Stimulated activated CD4-positive, alpha-beta T cell treated with anti-CD3 and anti-CD28 coated beads, Interleukin-1b, Interleukin-23, amount 100 ng/mL, for 24 hours (primary cell): ENCODE data around the gene ZNG1A.
"Not testable (repeated sequence)": the region's sequence is repeated elsewhere in the genome, so short reads cannot be mapped to it uniquely, and the experiment has no call there.

Source experiments
- DNase-seq, 4 experiments: peaks; one replicate each; pipeline ENCODE4 v3.0.0-alpha.2; 2020; ENCODE audit warnings: low read depth in 4 of 4, low spot score in 1 of 4

The ZNG1A gene

GRCh38 chr9:178140-178825, 573 bp downstream of the ZNG1A start:
- DNase-seq: not testable (repeated sequence)

- not testable (repeated sequence) for DNase-seq
Measured at GRCh38 chr9:169757-170156, 9.1 kb downstream of the ZNG1A start.

GRCh38 chr9:159871-160270, 19.0 kb downstream of the ZNG1A start:
- DNase-seq: not testable (repeated sequence)

GRCh38 chr9:151173-151572, 27.7 kb downstream of the ZNG1A start:
- not testable (repeated sequence) for DNase-seq

GRCh38 chr9:139880-140279, 39.0 kb downstream of the ZNG1A start:
- DNase-seq: not testable (repeated sequence)

GRCh38 chr9:117995-118467, 60.8 kb downstream of the ZNG1A start, which contains the start of gene FOXD4:
TSS of gene FOXD4 (minus strand) at chr9:118417. CDS start at chr9:118119, 298 bp downstream.
- not testable (repeated sequence) for DNase-seq

- DNase-seq: not testable (repeated sequence)
Measured at GRCh38 chr9:117144-117994, 61.5 kb downstream of the ZNG1A start.

- DNase-seq: not testable (repeated sequence)
Measured at GRCh38 chr9:116239-117077, 62.4 kb downstream of the ZNG1A start.

- not testable (repeated sequence) for DNase-seq
Measured at GRCh38 chr9:115118-115451, 63.8 kb downstream of the ZNG1A start.

GRCh38 chr9:114267-115117, 64.4 kb downstream of the ZNG1A start:
- DNase-seq: not testable (repeated sequence)

GRCh38 chr9:113468-114266, 65.2 kb downstream of the ZNG1A start:
- DNase-seq: not testable (repeated sequence)

- not testable (repeated sequence) for DNase-seq
Measured at GRCh38 chr9:112589-113467, 66.0 kb downstream of the ZNG1A start.

GRCh38 chr9:110672-111071, 68.2 kb downstream of the ZNG1A start:
- DNase-seq: not testable (repeated sequence)

GRCh38 chr9:109540-109939, 69.3 kb downstream of the ZNG1A start:
- DNase-seq: not testable (repeated sequence)

GRCh38 chr9:108742-109495, 69.9 kb downstream of the ZNG1A start:
- not testable (repeated sequence) for DNase-seq

- DNase-seq: not testable (repeated sequence)
Measured at GRCh38 chr9:105991-106390, 72.9 kb downstream of the ZNG1A start.

GRCh38 chr9:100430-100829, 78.4 kb downstream of the ZNG1A start:
- DNase-seq: not testable (repeated sequence)

- not testable (repeated sequence) for DNase-seq
Measured at GRCh38 chr9:99867-100266, 79.0 kb downstream of the ZNG1A start.
